Hepatocyte (in vitro differentiated cells): ENCODE data around the gene EPHA2. TPM values are rescaled to one million over a fixed set of nuclear protein-coding genes. Genes with fewer than 3 reads are reported as not detected.

Experiments
- DNase-seq: peaks from one replicate; pipeline ENCODE4 v3.0.0-alpha.2; 2016; ENCODE audit warnings: low spot score
- H2AFZ ChIP-seq: fragments of 200-600 bp; sonication (generic); 2 replicates; pipeline ENCODE4 v1.6.0; 2016; ENCODE audit warnings: antibody characterized with exemption, mild to moderate bottlenecking
- H3K27ac ChIP-seq: fragments of 200-600 bp; sonication (generic); 2 replicates; pipeline ENCODE4 v1.5.1; 2016; ENCODE audit warnings: mild to moderate bottlenecking
- H3K27me3 ChIP-seq: fragments of 200-600 bp; sonication (generic); 2 replicates; pipeline ENCODE4 v1.6.1; 2016
- H3K36me3 ChIP-seq: fragments of 200-600 bp; sonication (generic); replicated peaks from 2 replicates; pipeline ENCODE4 v1.5.1; 2016; ENCODE audit warnings: low read depth; ENCODE audit not compliant: insufficient read depth
- H3K4me1 ChIP-seq: fragments of 200-600 bp; sonication (generic); 2 replicates; pipeline ENCODE4 v1.5.1; 2016; ENCODE audit warnings: mild to moderate bottlenecking, moderate library complexity; ENCODE audit not compliant: insufficient read depth
- H3K4me2 ChIP-seq: fragments of 200-600 bp; sonication (generic); 2 replicates; pipeline ENCODE4 v1.6.0; 2016
- H3K4me3 ChIP-seq: fragments of 200-600 bp; sonication (generic); 2 replicates; pipeline ENCODE4 v1.5.1; 2016; ENCODE audit warnings: mild to moderate bottlenecking
- H3K79me2 ChIP-seq: fragments of 200-600 bp; sonication (generic); 2 replicates; pipeline ENCODE4 v1.6.0; 2017; ENCODE audit warnings: mild to moderate bottlenecking
- H3K9me2 ChIP-seq: fragments of 200-600 bp; sonication (generic); replicated peaks from 2 replicates; pipeline ENCODE4 v1.6.0; 2017; ENCODE audit warnings: mild to moderate bottlenecking; ENCODE audit not compliant: insufficient read depth
- H3K9me3 ChIP-seq: fragments of 200-600 bp; sonication (generic); 2 replicates; pipeline ENCODE4 v1.5.1; 2016; ENCODE audit warnings: low read depth, mild to moderate bottlenecking
- H4K20me1 ChIP-seq: fragments of 200-600 bp; sonication (generic); 2 replicates; pipeline ENCODE4 v1.6.0; 2016; ENCODE audit warnings: mild to moderate bottlenecking; ENCODE audit not compliant: insufficient read depth, poor library complexity, severe bottlenecking
- EZH2 ChIP-seq: fragments of 200-600 bp; sonication (generic); IDR thresholded peaks from 2 replicates; pipeline ENCODE4 v1.6.1; 2016; ENCODE audit warnings: antibody characterized with exemption, mild to moderate bottlenecking, borderline replicate concordance
- EZH2phosphoT487 ChIP-seq: fragments of 200-600 bp; sonication (generic); IDR thresholded peaks from one replicate; pipeline ENCODE4 v1.6.1; 2018; ENCODE audit warnings: antibody characterized with exemption, mild to moderate bottlenecking, low read depth, moderate library complexity; ENCODE audit not compliant: unreplicated experiment, severe bottlenecking
- WGBS: methylation state at CpG from one replicate; pipeline ENCODE4 v1.1.6; 2016; ENCODE audit warnings: low lambda C conversion rate; ENCODE audit errors: missing lambda C conversion rate; 5-methylcytosine and 5-hydroxymethylcytosine counted together
- polyA plus RNA-seq: library from polyadenylated mRNA; unstranded; fragments of >200 nt; fragmentation: Nextera tagmentation; extraction: Ambion mirVana; gene quantifications from 2 replicates; pipeline ENCODE4 v1.2.1, GENCODE V29; 2016
- total RNA-seq: library from RNA; depleted of rRNA; stranded (reverse); fragments of >200 nt; gene quantifications from 2 replicates; pipeline ENCODE4 v1.2.3, GENCODE V29; 2014
- TF ChIP-seq, protein P1 (sequence below): fragments of 200-600 bp; sonication (generic); IDR thresholded peaks from 2 replicates; pipeline ENCODE4 v1.5.1; 2016; ENCODE audit warnings: antibody characterized with exemption, mild to moderate bottlenecking; ENCODE audit not compliant: poor library complexity

EPHA2 gene
- total and polyA plus RNA-seq, 2 experiments from 2014 or later = 20.4 to 27.3 TPM

DNA sequence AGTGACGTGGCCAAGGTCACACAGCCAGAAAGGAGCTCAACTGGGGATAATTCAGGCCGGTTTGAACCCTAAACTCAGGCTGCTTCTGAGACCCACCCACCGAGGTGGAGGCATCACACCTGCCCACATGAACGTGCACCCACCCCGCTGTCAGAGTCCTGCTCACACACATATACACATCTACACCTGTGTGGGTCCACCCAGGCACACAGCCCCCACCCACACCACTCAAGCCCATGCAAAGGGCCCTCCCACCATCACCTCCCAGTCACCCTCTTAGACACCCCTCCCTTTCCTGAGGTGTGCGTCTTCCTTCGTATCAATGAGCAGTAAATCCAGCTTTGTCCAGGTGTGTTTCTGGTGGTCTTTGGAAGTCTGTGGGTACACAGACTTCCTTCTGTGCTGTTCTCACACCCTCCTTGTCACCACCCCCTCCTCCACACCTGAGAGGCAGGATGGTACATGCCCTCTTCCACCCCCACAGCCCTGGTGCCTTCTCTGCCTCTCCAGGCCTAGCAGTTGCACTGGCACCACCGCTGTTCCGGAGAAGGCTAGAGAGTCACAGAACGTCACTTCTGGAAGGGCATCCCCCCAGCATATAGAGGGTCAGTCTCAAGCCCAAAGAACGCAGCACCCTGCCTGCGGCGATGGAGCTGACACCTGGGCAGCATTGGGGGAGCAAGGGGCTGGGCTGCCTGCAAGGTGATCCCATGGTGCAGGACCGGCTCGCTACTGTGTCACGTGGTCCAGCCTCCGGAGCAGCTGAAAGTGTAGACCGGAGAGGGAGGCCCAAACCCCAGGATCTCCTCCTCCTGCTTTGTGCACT lies 63.6 kb downstream of the EPHA2 start:
- DNase-seq = no peak
- Histone ChIP-seq H3K9me3 (no peaks in the 10 kb centered on the region), H2AFZ (no peak overlapping the region), H3K27me3 (no peaks in the 10 kb centered on the region), H3K27ac (no peak overlapping the region), H4K20me1 (no peaks in the 10 kb centered on the region), H3K9me2 (no peaks in the 10 kb centered on the region), H3K79me2 (no peaks in the 10 kb centered on the region), H3K4me2 (no peak overlapping the region), H3K4me3 (no peak overlapping the region), H3K4me1 (no peaks in the 10 kb centered on the region), H3K36me3 (no peaks in the 10 kb centered on the region)
- 86% methylated on average over 18 of the region's 18 CpGs for WGBS
- TF ChIP-seq EZH2phosphoT487 = no peak

DNA sequence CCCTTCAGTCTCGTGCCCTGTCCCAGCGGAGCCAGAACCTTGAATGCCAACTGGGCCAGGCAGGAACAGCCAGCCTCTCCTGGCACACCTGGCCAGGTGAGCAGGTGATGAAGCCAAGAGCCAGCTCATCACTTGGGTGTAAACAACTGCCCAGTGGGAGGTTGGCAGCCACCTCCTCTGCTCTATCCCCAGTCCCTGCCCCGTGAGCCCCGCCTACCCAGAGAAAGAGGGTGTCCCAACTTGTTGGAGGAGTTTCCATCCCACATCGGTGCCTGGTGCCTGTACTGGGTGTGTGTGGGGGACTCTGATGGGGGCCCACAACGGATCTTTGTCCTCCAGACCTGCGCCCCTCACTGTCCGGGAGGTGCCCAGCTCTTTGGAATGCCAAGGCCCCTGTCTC lies 64.6 kb downstream of the EPHA2 start:
- Histone ChIP-seq H3K4me1 (no peaks in the 10 kb centered on the region), H3K9me3 (no peaks in the 10 kb centered on the region), H3K4me3 (no peak overlapping the region), H3K79me2 (no peaks in the 10 kb centered on the region), H2AFZ (no peak overlapping the region), H3K27ac (no peak overlapping the region), H3K4me2 (no peak overlapping the region), H4K20me1 (no peaks in the 10 kb centered on the region), H3K36me3 (no peaks in the 10 kb centered on the region), H3K27me3 (no peaks in the 10 kb centered on the region), H3K9me2 (no peaks in the 10 kb centered on the region)
- WGBS = 100% methylated on average over 2 of the region's 8 CpGs
- DNase-seq = no peak
- TF ChIP-seq EZH2phosphoT487 = no peak
- TF ChIP-seq EZH2 = no peak
- TF ChIP-seq, protein P1, sequence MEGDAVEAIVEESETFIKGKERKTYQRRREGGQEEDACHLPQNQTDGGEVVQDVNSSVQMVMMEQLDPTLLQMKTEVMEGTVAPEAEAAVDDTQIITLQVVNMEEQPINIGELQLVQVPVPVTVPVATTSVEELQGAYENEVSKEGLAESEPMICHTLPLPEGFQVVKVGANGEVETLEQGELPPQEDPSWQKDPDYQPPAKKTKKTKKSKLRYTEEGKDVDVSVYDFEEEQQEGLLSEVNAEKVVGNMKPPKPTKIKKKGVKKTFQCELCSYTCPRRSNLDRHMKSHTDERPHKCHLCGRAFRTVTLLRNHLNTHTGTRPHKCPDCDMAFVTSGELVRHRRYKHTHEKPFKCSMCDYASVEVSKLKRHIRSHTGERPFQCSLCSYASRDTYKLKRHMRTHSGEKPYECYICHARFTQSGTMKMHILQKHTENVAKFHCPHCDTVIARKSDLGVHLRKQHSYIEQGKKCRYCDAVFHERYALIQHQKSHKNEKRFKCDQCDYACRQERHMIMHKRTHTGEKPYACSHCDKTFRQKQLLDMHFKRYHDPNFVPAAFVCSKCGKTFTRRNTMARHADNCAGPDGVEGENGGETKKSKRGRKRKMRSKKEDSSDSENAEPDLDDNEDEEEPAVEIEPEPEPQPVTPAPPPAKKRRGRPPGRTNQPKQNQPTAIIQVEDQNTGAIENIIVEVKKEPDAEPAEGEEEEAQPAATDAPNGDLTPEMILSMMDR = no peak

DNA sequence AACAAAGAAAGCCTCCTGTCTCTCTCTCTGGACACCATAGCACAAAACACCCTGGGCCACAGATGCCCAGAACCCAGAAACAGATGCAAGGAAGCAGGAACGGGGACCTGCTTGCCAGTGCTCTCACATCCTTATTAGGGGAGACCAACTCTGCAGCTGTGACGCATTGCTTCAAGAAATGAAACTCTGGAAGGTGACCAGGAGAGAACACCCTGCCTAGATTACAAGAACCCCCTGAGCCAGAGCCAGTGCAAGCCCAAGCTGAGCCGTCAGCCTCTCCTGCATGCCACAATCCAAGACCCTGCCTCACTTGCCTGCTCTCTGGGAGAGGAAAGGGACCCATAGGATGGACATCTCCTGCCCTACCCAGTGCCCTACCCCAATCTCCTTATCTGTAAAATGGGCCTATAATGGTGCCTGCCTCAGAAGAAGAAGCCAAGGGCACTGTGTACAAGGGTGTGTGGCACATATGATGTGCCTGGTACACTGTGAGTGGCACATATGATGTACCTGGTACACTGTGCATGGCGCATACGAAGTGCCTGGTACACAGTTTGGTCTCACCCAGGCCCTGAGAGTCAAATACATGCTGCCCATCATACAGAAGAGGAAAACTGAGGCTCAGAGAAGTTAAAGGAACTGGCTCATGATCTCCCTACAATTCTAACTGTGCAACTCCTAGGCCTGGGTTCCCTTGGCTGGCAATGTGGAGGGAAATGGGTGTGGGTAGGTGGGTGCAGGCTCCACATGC lies 65.6 kb downstream of the EPHA2 start:
- Histone ChIP-seq H3K4me2 (no peak overlapping the region), H4K20me1 (no peaks in the 10 kb centered on the region), H2AFZ (no peak overlapping the region), H3K9me2 (no peaks in the 10 kb centered on the region), H3K4me3 (no peak overlapping the region), H3K4me1 (no peaks in the 10 kb centered on the region), H3K79me2 (no peaks in the 10 kb centered on the region), H3K9me3 (no peaks in the 10 kb centered on the region), H3K27ac (no peak overlapping the region), H3K36me3 (no peaks in the 10 kb centered on the region), H3K27me3 (no peaks in the 10 kb centered on the region)
- no peak for DNase-seq
- 87% methylated on average over 5 of the region's 5 CpGs for WGBS
- TF ChIP-seq, protein P1 = no peak
- TF ChIP-seq EZH2phosphoT487 (no peak), EZH2 (no peak)

DNA sequence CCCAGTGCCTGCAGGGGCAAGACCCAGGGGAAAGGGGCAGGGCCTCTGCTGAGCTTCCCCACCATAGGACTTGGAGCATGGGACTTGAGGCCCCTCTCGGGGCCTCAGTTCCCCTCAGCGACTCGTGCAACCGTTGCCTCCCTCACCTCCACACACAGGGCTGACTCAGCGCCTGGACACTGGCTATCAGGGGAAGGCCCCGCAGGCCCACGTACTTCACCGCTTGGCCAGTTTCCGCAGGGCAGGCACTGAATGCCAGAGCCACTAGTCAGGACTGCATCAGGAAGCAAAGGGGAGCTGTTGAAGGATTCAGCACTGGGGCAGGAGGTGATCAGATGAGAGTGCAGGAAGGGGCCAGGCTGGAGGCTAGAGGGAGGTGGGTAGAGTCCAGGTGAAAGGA lies 66.9 kb downstream of the EPHA2 start:
- Histone ChIP-seq H4K20me1 (no peaks in the 10 kb centered on the region), H2AFZ (no peak overlapping the region), H3K4me2 (no peak overlapping the region), H3K36me3 (no peaks in the 10 kb centered on the region), H3K9me2 (no peaks in the 10 kb centered on the region), H3K27ac (no peak overlapping the region), H3K27me3 (no peaks in the 10 kb centered on the region), H3K4me3 (no peak overlapping the region), H3K9me3 (no peaks in the 10 kb centered on the region), H3K79me2 (no peaks in the 10 kb centered on the region), H3K4me1 (no peaks in the 10 kb centered on the region)
- TF ChIP-seq EZH2phosphoT487 (no peak), EZH2 (no peak)
- TF ChIP-seq, protein P1 = no peak
- peak; percentile 47 for DNase-seq
- 73% methylated on average over 9 of the region's 9 CpGs for WGBS
